Neural progenitor cell (in vitro differentiated cells): ENCODE data around the gene LITAFD.

Experiments
- CTCF ChIP-seq: fragments of 200-600 bp; sonication (generic); IDR thresholded peaks from 2 replicates; pipeline ENCODE4 v1.5.1; 2017; ENCODE audit warnings: antibody characterized with exemption, mild to moderate bottlenecking
- EZH2 ChIP-seq: fragments of 200-600 bp; sonication (generic); IDR thresholded peaks from 2 replicates; pipeline ENCODE4 v1.6.1; 2017; ENCODE audit warnings: antibody characterized with exemption, mild to moderate bottlenecking, moderate library complexity
- EZH2phosphoT487 ChIP-seq: fragments of 200-600 bp; sonication (generic); IDR thresholded peaks from 2 replicates; pipeline ENCODE4 v1.6.1; 2017; ENCODE audit warnings: antibody characterized with exemption

- TF ChIP-seq CTCF (no peak), EZH2 (no peak), EZH2phosphoT487 (no peak)
Measured at GRCh38 chr16:8931859-8932258, 49.7 kb downstream of the LITAFD start.
